Measurements from ENCODE around the gene TOB1.

TOB1 gene

DNA sequence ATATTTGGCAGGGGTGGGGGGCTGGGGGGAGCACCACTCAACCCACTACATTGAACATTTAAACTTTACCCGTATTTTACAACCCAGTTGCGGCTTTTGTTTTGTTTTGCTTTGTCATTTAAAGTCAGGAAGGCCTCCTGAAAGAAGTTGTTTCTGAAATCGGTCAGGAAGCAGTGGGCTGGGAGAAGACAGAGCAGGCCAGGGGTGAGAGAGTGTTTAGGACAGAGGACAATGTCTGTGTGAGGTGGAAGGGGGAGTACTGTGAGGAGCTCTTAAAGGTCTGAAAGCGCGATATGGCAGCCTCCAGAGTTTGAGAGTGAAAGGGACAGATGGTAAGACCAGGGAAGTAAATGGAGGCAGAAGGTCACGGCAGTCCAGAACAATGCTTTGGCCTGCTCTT lies 36.8 kb downstream of the TOB1 start:
- no peak for FAIRE-seq

DNA sequence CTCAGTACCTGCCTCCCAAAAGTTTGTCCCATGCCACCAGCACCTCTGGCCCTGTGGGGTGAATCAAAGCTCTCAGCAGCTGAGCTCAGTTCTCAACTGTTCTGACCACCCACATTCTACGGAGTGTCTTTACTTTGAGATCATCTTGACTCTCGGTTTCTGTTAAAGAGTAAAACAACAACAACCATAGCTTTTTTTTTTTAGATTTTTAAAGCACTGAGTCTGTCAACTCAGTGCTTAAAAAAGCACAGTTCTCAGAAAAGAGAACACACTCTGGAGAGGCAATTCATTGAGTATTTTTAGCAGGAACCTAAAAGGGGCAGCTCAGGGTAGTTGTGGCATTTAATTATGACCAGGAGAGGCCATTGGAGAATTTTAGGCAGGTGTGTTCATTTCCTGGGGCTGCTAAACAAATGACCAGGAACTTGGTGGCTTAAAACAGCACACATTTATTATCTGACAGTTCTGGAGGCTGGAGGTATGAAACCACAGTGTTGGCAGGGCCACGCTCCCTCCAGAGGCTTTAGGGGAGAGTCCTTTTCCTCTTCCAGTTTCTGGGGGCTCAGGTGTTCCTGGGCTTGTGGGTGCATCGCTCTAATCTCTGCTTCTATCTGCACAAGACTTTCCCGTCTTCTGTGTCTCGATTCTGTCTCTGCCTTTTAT lies 37.5 kb downstream of the TOB1 start:
- no peak for FAIRE-seq

DNA sequence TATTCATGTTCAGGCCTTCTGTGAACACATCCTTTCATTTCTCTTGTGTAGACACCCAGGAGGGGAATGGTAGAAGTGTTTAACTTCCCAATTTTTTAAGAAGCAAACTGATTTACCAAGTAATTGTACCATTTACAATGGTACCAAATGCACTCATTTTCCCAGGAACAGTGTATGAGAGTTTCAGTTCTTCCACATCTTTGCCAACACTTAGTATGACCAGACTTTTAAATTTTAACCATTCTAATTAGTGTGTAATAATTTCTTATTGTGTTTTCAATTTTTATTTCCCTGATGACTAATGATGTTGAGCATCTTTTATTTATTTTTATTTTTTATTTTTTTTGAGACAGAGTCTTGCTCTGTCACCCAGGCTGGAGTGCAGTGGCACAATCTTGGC lies 41.0 kb downstream of the TOB1 start:
- no peak for FAIRE-seq

DNA sequence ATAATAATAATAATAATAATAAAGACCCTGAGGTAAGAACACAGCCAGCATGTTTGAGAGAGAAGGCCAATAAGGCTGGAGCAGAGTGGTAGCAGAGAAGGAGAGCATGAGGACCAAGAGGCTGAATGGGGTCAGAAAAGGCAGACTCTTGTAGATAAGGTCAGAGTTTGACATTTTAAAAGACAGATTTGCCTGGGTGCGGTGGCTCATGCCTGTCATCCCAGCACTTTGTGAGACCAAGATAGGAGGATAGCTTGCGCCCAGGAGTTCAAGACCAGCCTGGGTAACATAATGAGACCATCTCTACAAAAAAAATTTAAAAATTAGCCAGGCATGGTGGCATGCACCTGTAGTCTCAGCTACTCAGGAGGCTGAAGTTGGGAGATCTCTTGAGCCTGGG lies 41.7 kb downstream of the TOB1 start:
- FAIRE-seq: no peak

DNA sequence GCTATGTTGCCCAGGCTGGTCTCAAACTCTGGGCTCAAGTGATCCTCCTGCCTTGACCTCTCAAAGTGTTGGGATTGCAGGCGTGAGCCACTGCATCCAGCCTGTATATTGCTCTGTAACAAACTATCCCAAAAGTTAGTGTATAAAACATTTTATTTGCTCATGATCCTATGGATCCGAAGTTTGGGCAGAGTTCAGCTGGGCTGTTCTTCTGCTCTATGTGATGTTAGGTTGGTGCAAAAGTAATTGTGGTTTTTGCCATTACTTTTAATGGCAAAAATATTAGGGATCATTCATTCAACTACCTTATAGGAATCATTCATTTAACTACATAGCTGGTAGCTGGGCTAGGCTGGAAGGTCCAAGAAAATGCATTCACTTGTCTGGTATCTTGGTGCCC lies 43.6 kb downstream of the TOB1 start:
- no peak for FAIRE-seq

DNA sequence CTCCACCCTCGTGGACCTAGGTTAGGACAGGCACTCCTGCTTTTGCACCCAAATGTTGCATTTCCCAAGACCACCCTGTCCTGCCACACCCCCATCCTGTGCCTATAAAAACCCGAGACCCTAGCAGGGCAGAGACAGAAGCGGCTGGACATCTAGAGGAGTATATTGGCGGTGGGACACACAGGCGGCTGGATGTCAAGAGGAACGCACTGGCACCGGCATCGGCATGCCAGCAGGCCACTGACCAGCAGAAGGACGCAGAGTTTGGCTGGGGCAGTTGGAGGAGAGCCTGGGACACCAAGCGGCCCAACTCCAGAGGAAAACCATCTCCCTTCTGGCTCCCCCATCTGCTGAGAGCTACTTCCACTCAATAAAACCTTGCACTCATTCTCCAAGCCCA lies 45.5 kb downstream of the TOB1 start:
- no peak for FAIRE-seq

DNA sequence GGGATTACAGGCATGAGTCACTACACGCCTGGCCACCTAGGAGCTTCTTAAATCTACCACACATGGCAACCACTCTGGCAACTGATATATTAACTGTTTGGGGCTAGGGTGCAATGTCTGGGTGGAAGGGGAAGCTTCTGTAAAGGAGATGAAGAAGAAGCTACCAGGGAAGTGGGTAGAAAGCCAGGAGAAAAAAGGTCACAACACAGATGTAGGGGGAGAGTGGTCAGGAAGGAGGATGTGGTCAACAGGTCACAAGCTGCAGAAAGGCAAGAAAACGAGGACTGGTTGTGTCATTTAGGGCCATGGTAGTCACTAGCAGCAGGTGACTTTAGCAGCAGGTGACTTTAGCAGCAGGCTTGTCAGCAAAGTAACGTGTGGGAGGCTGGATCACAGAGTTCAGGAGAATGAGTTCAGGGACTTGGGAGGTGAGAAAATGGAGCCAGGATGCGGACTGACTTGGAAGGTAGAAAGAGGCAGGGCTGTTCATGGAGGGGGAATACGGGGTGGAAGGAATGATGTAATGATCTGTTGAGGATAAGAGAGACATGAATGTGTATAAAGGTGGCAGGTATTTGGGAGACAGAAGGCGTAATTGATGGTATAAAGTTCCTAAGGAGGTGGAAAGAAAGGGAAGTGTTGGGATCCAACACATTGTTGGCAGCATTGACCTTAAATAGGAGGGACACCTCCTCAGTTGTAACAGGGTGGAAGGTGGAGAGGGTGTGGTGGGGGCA lies 47.1 kb downstream of the TOB1 start:
- FAIRE-seq: no peak

DNA sequence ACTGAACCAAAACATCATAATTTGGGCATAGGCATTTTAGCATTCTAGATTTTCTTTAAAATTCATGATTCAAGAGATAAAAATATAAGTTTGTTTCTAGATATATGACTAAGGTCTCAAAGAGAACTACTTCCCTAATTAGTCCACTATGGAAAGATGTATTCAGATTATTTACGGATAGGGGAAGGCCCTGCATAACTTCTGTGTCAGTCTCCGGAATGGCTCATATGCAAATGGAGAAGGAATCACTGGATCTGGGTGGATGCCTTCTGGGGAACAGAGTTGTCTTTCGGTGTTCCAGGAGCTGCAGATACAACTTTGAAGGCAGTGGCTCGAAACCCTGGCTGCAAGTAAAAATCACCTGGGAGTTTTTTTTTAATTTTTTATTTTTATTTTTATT lies 47.9 kb downstream of the TOB1 start:
- FAIRE-seq: no peak

DNA sequence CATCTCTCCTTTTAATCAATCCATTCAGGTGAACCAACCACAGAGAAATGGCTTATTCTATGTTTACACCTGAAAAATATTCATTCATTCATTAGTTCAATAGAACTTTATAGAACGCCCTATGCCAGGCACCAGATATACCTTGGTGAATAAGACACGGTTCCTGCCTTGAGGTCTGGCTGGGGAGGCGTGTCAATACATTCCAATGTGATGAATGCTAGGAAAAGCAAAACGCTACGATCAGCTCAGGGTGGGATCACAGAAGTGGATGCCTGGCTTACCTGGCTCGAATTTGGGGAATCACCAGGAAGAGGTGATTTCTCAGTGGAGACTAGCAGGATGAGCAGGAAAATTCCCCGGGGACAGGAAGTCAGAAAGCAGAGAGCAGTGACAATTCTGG lies 48.3 kb downstream of the TOB1 start:
- FAIRE-seq: no peak

DNA sequence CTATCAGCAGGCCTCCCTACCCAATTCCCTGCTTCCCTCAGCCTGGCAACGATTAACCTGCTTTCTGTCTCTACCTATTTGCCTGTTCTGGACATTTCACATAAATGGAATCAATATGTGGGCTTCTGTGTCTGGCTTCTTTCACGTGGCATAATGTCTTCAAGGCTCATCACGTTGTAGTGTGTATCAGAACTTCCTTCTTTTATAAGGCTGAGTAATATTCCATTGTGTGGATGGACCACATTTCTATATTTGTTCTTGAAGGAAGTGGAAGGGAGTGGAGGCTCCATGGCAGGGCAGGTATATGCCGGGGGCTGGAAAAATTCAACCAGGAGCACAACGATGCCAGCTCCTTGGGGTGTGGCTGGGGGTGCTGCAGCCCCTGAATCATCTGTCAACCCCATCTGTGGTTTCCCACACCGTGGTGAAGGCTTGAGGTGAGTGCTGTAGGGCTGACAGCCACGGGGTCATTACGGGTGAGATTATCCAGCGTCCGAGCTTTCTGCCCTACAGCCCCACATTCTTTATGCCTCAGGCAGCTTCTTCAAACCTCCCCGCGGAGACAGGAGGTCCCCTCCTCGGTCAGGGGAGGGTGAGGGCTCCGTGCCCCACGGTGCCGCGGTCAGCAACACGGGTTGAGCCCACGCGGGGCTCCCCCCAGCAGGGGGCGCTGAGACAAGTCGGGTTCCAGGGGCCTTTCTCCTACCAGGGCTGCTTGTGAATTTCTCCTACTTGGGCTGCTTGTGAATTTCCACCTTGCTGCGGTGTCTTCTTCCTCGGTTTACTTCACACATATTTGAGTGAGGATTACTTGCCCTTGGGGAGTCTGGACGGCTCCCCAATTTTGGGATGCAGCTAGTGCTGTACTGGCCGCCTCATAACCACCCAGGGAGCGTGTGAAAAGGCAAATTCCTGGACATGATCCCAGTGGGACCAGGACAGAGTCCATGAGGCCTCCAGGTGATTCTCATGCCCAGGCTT lies 49.1 kb downstream of the TOB1 start:
- no peak for FAIRE-seq

DNA sequence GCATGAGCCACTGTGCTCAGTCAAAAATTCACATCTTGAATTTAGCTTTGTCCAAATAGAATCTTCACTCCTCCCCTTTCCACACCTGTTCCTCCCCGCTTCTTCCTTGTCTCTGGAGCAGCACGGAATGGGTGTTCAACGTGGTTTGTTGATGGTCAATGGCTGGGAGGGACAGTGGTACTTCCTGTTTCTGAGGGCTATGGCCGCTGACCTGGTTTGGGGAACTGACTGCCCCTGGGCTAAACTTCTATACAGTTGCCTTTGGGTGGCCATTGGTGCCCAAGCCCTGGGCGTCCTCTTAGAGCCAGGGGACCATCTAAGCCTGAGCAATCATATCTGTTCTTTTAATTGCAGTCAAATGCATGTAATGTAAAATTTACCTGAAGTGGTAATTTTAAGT lies 49.9 kb downstream of the TOB1 start:
- FAIRE-seq: no peak

DNA sequence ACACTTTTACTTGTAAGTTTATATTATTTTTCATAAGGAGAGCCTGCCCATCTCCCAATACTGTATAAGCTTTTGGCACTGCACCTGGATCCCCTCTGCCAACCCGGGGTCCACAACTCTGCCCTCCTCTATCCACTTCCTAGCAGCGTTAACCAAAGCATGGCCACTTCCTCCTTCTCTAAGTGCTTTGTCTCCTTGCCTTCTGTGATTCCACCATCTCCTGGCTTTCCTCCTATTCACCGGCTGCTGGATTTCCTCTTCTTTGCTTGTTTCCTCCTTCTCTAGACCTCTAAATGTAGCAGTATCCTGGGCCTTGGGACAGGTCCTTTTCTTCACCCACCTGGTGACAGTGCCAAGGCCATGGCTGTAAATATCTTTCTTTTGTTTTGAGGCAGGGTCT lies 50.8 kb downstream of the TOB1 start:
- no peak for FAIRE-seq

DNA sequence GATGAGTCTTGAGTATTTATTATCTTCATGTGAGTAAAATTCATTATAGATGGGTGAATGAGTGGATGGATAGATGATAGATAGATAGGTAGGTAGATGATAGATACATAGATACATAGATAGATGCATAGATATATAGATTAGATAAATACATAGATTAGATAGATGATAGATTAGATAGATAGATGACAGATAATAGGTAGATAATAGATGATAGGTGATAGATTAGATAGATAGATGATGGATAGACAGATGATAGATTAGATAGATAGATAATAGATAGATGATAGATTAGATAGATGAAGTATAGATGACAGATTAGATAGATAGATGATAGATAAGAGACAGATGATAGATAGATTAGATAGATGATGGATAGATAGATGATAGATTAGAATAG lies 52.6 kb downstream of the TOB1 start:
- FAIRE-seq: no peak
